OCI-LY3 (cell line): Measurements from ENCODE around the gene CFAP43.

Experiments used
- H2AFZ ChIP-seq: fragments of 200-600, 300-600 bp; shearing (Covaris generic); 2 replicates; pipeline ENCODE4 v1.6.0; 2014; ENCODE audit warnings: antibody characterized with exemption, low read depth, low read length
- H3K27ac ChIP-seq: fragments of 200-600, 300-600 bp; sonication (generic); 2 replicates; pipeline ENCODE4 v1.5.1; 2014; ENCODE audit warnings: mild to moderate bottlenecking, low read length, moderate library complexity, mixed read lengths
- H3K27me3 ChIP-seq: fragments of 200-600, 300-600 bp; sonication (generic); 2 replicates; pipeline ENCODE4 v1.6.1; 2014; ENCODE audit warnings: low read depth, low read length, mixed read lengths
- H3K36me3 ChIP-seq: fragments of 200-600, 300-600 bp; sonication (generic); replicated peaks from 2 replicates; pipeline ENCODE3; 2014; ENCODE audit warnings: low read depth, low read length, mixed read lengths
- H3K4me1 ChIP-seq: fragments of 300-600, 200-600 bp; sonication (generic); 2 replicates; pipeline ENCODE4 v1.6.1; 2014; ENCODE audit warnings: low read length, mixed read lengths
- H3K4me2 ChIP-seq: fragments of 200-600, 300-600 bp; sonication (generic); 2 replicates; pipeline ENCODE4 v1.6.1; 2014; ENCODE audit warnings: low read length, mixed read lengths
- H3K4me3 ChIP-seq: fragments of 300-600, 200-600 bp; sonication (generic); 2 replicates; pipeline ENCODE4 v1.5.1; 2014; ENCODE audit warnings: antibody characterized with exemption, mild to moderate bottlenecking, low read length, moderate library complexity
- H3K79me2 ChIP-seq: fragments of 300-600, 200-600 bp; shearing (Covaris generic); 2 replicates; pipeline ENCODE4 v1.6.1; 2014; ENCODE audit warnings: mild to moderate bottlenecking, low read length, mixed read lengths
- H3K9ac ChIP-seq: fragments of 300-600, 200-600 bp; shearing (Covaris generic); 2 replicates; pipeline ENCODE4 v1.6.0; 2014; ENCODE audit warnings: mild to moderate bottlenecking, low read length, moderate library complexity
- H3K9me3 ChIP-seq: fragments of 200-600, 300-600 bp; shearing (Covaris generic); 2 replicates; pipeline ENCODE4 v1.6.1; 2014; ENCODE audit warnings: low read length, mixed read lengths; ENCODE audit not compliant: insufficient read depth
- H4K20me1 ChIP-seq: fragments of 200-600, 300-600 bp; sonication (generic); 2 replicates; pipeline ENCODE4 v1.6.1; 2016; ENCODE audit warnings: low read length, mixed read lengths; ENCODE audit not compliant: insufficient read depth
- CTCF ChIP-seq: fragments of 200-600, 300-600 bp; sonication (generic); IDR thresholded peaks from 2 replicates; pipeline ENCODE4 v1.5.1; 2014; ENCODE audit warnings: antibody characterized with exemption, low read length, low read depth
- EZH2phosphoT487 ChIP-seq: fragments of 200-600 bp; shearing (Covaris generic); IDR thresholded peaks from 2 replicates; pipeline ENCODE4 v1.6.1; 2018; ENCODE audit warnings: antibody characterized with exemption, mixed run types, low read depth

CFAP43 gene

DNA sequence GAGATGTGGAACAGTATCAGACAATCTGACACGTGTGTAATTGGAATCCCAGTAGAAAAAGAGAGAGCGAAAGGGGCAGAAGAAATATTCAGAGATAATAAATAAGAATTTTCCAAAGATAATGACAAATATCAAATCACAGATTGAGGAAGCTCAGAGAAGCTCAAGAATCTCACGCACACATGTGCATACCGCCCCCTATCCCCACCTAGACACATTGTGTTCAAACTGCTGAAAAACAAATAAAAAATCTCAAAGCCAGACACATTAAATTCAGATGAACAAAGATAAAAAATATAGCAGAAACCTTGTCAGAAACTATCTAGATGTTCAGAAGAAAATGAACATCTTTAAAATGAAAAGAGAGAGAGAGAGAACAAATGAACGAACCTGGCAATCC lies 92.9 kb downstream of the CFAP43 start:
- H3K4me1 ChIP-seq = no peaks in the 10 kb centered on the region

GRCh38 chr10:104138131-104138530 lies 94.0 kb downstream of the CFAP43 start:
- Histone ChIP-seq H3K4me1 (no peaks in the 10 kb centered on the region), H2AFZ (no peak overlapping the region), H3K4me2 (no peak overlapping the region), H3K9ac (no peak overlapping the region), H3K27me3 (peaks cover 1% of the 10 kb centered on the region), H3K79me2 (no peaks in the 10 kb centered on the region), H3K36me3 (no peaks in the 10 kb centered on the region), H3K9me3 (no peaks in the 10 kb centered on the region), H4K20me1 (no peaks in the 10 kb centered on the region), H3K27ac (no peak overlapping the region), H3K4me3 (no peak overlapping the region)
- no peak for TF ChIP-seq CTCF
- no peak for TF ChIP-seq EZH2phosphoT487

More for the DNA sequence above, 92.9 kb downstream of the CFAP43 start:
- no peaks in the 10 kb centered on the region for H4K20me1 ChIP-seq
- TF ChIP-seq EZH2phosphoT487 = no peak
- peak; percentile 43 for TF ChIP-seq CTCF
- no peaks in the 10 kb centered on the region for H3K9me3 ChIP-seq
- no peak overlapping the region for H3K9ac ChIP-seq
- no peak overlapping the region for H3K4me3 ChIP-seq
- no peaks in the 10 kb centered on the region for H3K36me3 ChIP-seq
- no peak overlapping the region for H3K27ac ChIP-seq
- H2AFZ ChIP-seq = no peak overlapping the region
- H3K79me2 ChIP-seq = no peaks in the 10 kb centered on the region
- no peak overlapping the region for H3K4me2 ChIP-seq
- no peaks in the 10 kb centered on the region; the same call in 1 of the 2 replicates for H3K27me3 ChIP-seq

GRCh38 chr10:104130041-104130440 lies 102.1 kb downstream of the CFAP43 start:
- Histone ChIP-seq H3K4me2 (no peak overlapping the region), H3K27me3 (peaks cover 8% of the 10 kb centered on the region), H4K20me1 (no peaks in the 10 kb centered on the region), H3K4me1 (no peaks in the 10 kb centered on the region), H2AFZ (no peak overlapping the region), H3K9ac (no peak overlapping the region), H3K9me3 (no peaks in the 10 kb centered on the region), H3K27ac (no peak overlapping the region), H3K36me3 (no peaks in the 10 kb centered on the region), H3K79me2 (no peaks in the 10 kb centered on the region), H3K4me3 (no peak overlapping the region)
- TF ChIP-seq EZH2phosphoT487 = no peak
- TF ChIP-seq CTCF = no peak

- no peak overlapping the region for H2AFZ ChIP-seq
- no peak overlapping the region for H3K4me3 ChIP-seq
- no peak overlapping the region for H3K9ac ChIP-seq
- no peak overlapping the region for H3K4me2 ChIP-seq
- H3K36me3 ChIP-seq = no peaks in the 10 kb centered on the region
- no peak overlapping the region for H3K27ac ChIP-seq
- H3K79me2 ChIP-seq = no peaks in the 10 kb centered on the region
- TF ChIP-seq EZH2phosphoT487 = no peak
- TF ChIP-seq CTCF = no peak
- H3K27me3 ChIP-seq = peaks cover 7% of the 10 kb centered on the region
- no peaks in the 10 kb centered on the region for H3K9me3 ChIP-seq
- H3K4me1 ChIP-seq = no peaks in the 10 kb centered on the region
- H4K20me1 ChIP-seq = no peaks in the 10 kb centered on the region
Measured at GRCh38 chr10:104128214-104128613, 104.0 kb downstream of the CFAP43 start.
